A549 (cell line): ENCODE measurements around the gene POLR2B. TPM values are rescaled to one million over a fixed set of nuclear protein-coding genes. Genes with fewer than 3 reads are reported as not detected.

Experiments used
- ATAC-seq, 2 experiments: fragments of 200-7000 bp in 1 of 2; fragments of >200 bp in 1 of 2; cut with Nextera tagmentation in 1 of 2; cut with Tn5 transposase in 1 of 2; 3 replicates each; pipeline versions ENCODE4 v1.8.0 to v1.9.1; 2018 to 2020; ENCODE audit warnings: mild to moderate bottlenecking in 1 of 2, moderate library complexity in 1 of 2
- CTCF ChIA-PET: fragments of 300-600 bp; sonication (Branson Sonifier 250); formaldehyde crosslinking; extraction: SDS; loops from one replicate; lab custom pipeline; 2021; ENCODE audit warnings: antibody characterized with exemption, inconsistent platforms; lab: Yijun Ruan, JAX
- POLR2A ChIA-PET: fragments of 350-600 bp; formaldehyde crosslinking; extraction: SDS; loops from one replicate; lab custom pipeline; 2021; ENCODE audit warnings: antibody characterized with exemption, inconsistent platforms; lab: Yijun Ruan, JAX
- DNase-seq, 2 experiments: peaks; one replicate each; pipeline versions ENCODE4 v3.0.0 to v3.0.0-alpha.2; 2011 to 2016; ENCODE audit warnings: low read depth in 1 of 2, low spot score in 1 of 2
- FAIRE-seq: peaks from 2 replicates; lab custom pipeline; 2011; peaks lifted over from hg19 to GRCh38; lab: Jason Lieb, UNC
- H3K27ac ChIP-seq, 2 experiments: fragments of >200 bp; sonication (Bioruptor Twin); formaldehyde crosslinking; 3 replicates each; pipeline ENCODE4 v1.5.1; 2016 to 2017
- H3K4me1 ChIP-seq: fragments of >200 bp; sonication (Bioruptor Twin); formaldehyde crosslinking; 3 replicates; pipeline ENCODE4 v1.6.1; 2016
- H3K4me2 ChIP-seq: fragments of >200 bp; sonication (Bioruptor Twin); formaldehyde crosslinking; 3 replicates; pipeline ENCODE4 v1.6.1; 2016
- H3K4me3 ChIP-seq: fragments of >200 bp; sonication (Bioruptor Twin); formaldehyde crosslinking; 3 replicates; pipeline ENCODE4 v1.5.1; 2016
- H3K9me3 ChIP-seq: fragments of >200 bp; sonication (Bioruptor Twin); formaldehyde crosslinking; 3 replicates; pipeline ENCODE4 v1.6.1; 2016
- ATOH8 ChIP-seq: fragments of 250-450 bp; sonication (Bioruptor Pico); IDR thresholded peaks from 2 replicates; pipeline ENCODE4 v1.5.0; 2020; ENCODE audit warnings: low read depth, mild to moderate bottlenecking, moderate library complexity
- BHLHE40 ChIP-seq: IDR thresholded peaks from 2 replicates; pipeline ENCODE4 v1.6.1; 2012; ENCODE audit warnings: low read depth, low read length, inconsistent platforms
- FOSB ChIP-seq: fragments of 250-450 bp; sonication (Bioruptor Pico); IDR thresholded peaks from 2 replicates; pipeline ENCODE4 v1.5.0; 2020; ENCODE audit warnings: mild to moderate bottlenecking, moderate library complexity
- FOXS1 ChIP-seq: fragments of 250-450 bp; sonication (Bioruptor Pico); IDR thresholded peaks from 2 replicates; pipeline ENCODE4 v1.5.0; 2020; ENCODE audit warnings: mild to moderate bottlenecking, moderate library complexity
- KDM1A ChIP-seq: fragments of 200-600 bp; sonication (generic); IDR thresholded peaks from 2 replicates; pipeline ENCODE4 v1.6.1; 2016; ENCODE audit warnings: low read depth, mild to moderate bottlenecking
- NR3C1 ChIP-seq: fragments of >200 bp; sonication (Bioruptor Twin); formaldehyde crosslinking; IDR thresholded peaks from 3 replicates; pipeline ENCODE4 v1.6.1; 2017
- RAD21 ChIP-seq, 2 experiments: fragments of >200 bp in 1 of 2; sonication (Bioruptor Twin) in 1 of 2; formaldehyde crosslinking in 1 of 2; IDR thresholded peaks in 1 of 2; conservative IDR thresholded peaks in 1 of 2; 2 replicates in 1 of 2; 3 replicates in 1 of 2; pipeline ENCODE4 v1.6.1; 2012 to 2018; ENCODE audit warnings: inconsistent platforms in 1 of 2
- ZNF302 ChIP-seq: fragments of 250-450 bp; sonication (Bioruptor Pico); IDR thresholded peaks from 2 replicates; pipeline ENCODE4 v1.9.0; 2021; ENCODE audit warnings: inconsistent platforms, mild to moderate bottlenecking, moderate library complexity
- ZSCAN20 ChIP-seq: fragments of 250-450 bp; sonication (Bioruptor Pico); IDR thresholded peaks from 2 replicates; pipeline ENCODE4 v1.8.0; 2022; ENCODE audit warnings: mild to moderate bottlenecking, moderate library complexity
- WGBS: methylation state at CpG from one replicate; pipeline ENCODE4 v1.1.6; 2017; ENCODE audit errors: missing lambda C conversion rate; 5-methylcytosine and 5-hydroxymethylcytosine counted together
- polyA plus RNA-seq, 4 experiments: library from polyadenylated mRNA; depleted of rRNA in 3 of 4; stranded (reverse); fragments of >200 nt; fragmentation: RNase III in 1 of 4; extraction: RNeasy Plus Mini Kit Qiagen cat#74134 plus additional on column Dnase treatment in 1 of 4; gene quantifications; 2 replicates in 3 of 4; 3 replicates in 1 of 4; pipeline ENCODE4 v1.2.3, GENCODE V29; 2011 to 2017
- TF ChIP-seq, protein P1 (sequence below): fragments of >200 bp; sonication (Bioruptor Twin); formaldehyde crosslinking; IDR thresholded peaks from 2 replicates; pipeline ENCODE4 v1.6.1; 2016
- TF ChIP-seq, protein P2 (sequence below): IDR thresholded peaks from 2 replicates; pipeline ENCODE4 v1.6.1; 2012; ENCODE audit warnings: low read depth, borderline replicate concordance
- TF ChIP-seq, protein P3 (sequence below): fragments of 200-600 bp; sonication (generic); IDR thresholded peaks from 2 replicates; pipeline ENCODE4 v1.6.1; 2016; ENCODE audit warnings: antibody characterized with exemption, mild to moderate bottlenecking, moderate library complexity
- TF ChIP-seq, protein P4 (sequence below): fragments of 450-650 bp; IDR thresholded peaks from 2 replicates; pipeline ENCODE4 v1.6.1; 2014; ENCODE audit warnings: antibody characterized with exemption

Gene POLR2B
- polyA plus RNA-seq, 2 of the 4 experiments (the other 2 are of a cell fraction): 82.2 to 138 TPM

DNA sequence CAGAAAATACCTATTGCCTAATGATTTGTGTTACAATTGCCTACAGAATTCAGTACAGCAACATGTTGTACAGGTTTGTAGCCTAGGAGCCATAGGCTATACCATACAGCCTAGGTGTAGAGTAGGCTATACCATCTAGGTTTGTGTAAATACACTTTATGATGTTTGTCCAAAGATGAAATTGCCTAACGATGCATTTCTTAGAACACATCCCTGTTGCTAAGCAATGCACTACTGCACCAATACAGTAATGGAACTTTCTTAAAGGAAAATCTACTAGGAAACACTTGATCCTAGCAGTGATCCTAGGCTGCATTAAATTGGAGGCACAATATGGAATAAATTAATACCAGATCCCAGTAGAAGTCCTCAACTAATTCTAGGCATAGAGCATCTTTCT lies 19.6 kb upstream of the POLR2B start:
- no peak for TF ChIP-seq RAD21 (conservative IDR thresholded peaks at IDR 0.05 in 1 of 2, IDR thresholded peaks at IDR 0.05 in 1 of 2)
- no peak overlapping the region for H3K4me2 ChIP-seq
- H3K27ac ChIP-seq: no peak overlapping the region
- no peak overlapping the region for H3K4me3 ChIP-seq
- no peak for DNase-seq
- ChIA-PET POLR2A (no interaction called here), CTCF (interaction anchor here (0.8 to 1.4 kb wide), 2 partner anchors 18 to 93 kb away, joined by 3 to 4 read pairs; no protein-coding TSS in a partner anchor)
- no peaks in the 10 kb centered on the region for H3K9me3 ChIP-seq
- 50% methylated on average over 1 of the region's 1 CpG for WGBS
- FAIRE-seq: no peak
- no peak for ATAC-seq
- no peaks in the 10 kb centered on the region for H3K4me1 ChIP-seq

- no peak overlapping the region for H3K4me2 ChIP-seq
- H3K9me3 ChIP-seq: no peaks in the 10 kb centered on the region
- H3K27ac ChIP-seq: no peak overlapping the region
- DNase-seq: no peak
- no peak for FAIRE-seq
- CTCF ChIA-PET: interaction anchor here (0.6 to 2.2 kb wide), 6 partner anchors 9 to 943 kb away, joined by 3 to 6 read pairs (median 3); no protein-coding TSS in a partner anchor
- H3K4me3 ChIP-seq: no peak overlapping the region
- 94% methylated on average over 2 of the region's 2 CpGs for WGBS
- ATAC-seq: no peak
- TF ChIP-seq FOXS1 (CRISPR knock-in tag) (no peak), ATOH8 (no peak), FOSB (CRISPR knock-in tag) (no peak), ZSCAN20 (CRISPR knock-in tag) (no peak), ZNF302 (no peak), KDM1A (no peak), BHLHE40 (no peak), NR3C1 (no peak)
- TF ChIP-seq, protein P1, sequence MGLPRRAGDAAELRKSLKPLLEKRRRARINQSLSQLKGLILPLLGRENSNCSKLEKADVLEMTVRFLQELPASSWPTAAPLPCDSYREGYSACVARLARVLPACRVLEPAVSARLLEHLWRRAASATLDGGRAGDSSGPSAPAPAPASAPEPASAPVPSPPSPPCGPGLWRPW: no peak
- TF ChIP-seq, protein P2, sequence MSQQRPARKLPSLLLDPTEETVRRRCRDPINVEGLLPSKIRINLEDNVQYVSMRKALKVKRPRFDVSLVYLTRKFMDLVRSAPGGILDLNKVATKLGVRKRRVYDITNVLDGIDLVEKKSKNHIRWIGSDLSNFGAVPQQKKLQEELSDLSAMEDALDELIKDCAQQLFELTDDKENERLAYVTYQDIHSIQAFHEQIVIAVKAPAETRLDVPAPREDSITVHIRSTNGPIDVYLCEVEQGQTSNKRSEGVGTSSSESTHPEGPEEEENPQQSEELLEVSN: no peak
- TF ChIP-seq, protein P3, sequence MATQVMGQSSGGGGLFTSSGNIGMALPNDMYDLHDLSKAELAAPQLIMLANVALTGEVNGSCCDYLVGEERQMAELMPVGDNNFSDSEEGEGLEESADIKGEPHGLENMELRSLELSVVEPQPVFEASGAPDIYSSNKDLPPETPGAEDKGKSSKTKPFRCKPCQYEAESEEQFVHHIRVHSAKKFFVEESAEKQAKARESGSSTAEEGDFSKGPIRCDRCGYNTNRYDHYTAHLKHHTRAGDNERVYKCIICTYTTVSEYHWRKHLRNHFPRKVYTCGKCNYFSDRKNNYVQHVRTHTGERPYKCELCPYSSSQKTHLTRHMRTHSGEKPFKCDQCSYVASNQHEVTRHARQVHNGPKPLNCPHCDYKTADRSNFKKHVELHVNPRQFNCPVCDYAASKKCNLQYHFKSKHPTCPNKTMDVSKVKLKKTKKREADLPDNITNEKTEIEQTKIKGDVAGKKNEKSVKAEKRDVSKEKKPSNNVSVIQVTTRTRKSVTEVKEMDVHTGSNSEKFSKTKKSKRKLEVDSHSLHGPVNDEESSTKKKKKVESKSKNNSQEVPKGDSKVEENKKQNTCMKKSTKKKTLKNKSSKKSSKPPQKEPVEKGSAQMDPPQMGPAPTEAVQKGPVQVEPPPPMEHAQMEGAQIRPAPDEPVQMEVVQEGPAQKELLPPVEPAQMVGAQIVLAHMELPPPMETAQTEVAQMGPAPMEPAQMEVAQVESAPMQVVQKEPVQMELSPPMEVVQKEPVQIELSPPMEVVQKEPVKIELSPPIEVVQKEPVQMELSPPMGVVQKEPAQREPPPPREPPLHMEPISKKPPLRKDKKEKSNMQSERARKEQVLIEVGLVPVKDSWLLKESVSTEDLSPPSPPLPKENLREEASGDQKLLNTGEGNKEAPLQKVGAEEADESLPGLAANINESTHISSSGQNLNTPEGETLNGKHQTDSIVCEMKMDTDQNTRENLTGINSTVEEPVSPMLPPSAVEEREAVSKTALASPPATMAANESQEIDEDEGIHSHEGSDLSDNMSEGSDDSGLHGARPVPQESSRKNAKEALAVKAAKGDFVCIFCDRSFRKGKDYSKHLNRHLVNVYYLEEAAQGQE: no peak
- POLR2A ChIA-PET: no interaction called here
- no peaks in the 10 kb centered on the region for H3K4me1 ChIP-seq
Observed at GRCh38 chr4:56961107-56961500, 17.6 kb upstream of the POLR2B start.

DNA sequence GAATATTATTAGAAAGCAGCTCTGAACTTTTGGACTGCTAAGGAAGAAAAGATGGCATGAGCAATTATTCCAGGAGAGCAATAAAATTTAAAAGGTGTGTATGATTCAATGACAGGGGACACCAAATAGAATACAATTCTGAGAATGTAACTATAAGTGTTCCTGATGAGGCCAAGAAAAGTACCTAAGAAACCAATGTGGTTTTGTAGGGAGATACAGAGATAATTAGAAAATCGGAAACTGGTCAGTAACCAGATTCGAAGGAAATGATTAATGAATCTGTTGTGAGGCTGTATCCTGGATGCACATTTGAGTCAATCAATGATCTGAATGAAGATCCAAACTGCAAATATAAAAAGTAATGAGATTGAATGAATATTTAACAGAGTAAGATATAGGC lies 7.3 kb upstream of the POLR2B start:
- ATAC-seq (no peak), DNase-seq (no peak), FAIRE-seq (no peak)
- ChIA-PET POLR2A (no interaction called here), CTCF (no interaction called here)
- no peaks in the 10 kb centered on the region for H3K9me3 ChIP-seq
- H3K4me3 ChIP-seq: no peak overlapping the region
- WGBS: 65% methylated on average over 2 of the region's 2 CpGs
- H3K27ac ChIP-seq: no peak overlapping the region
- H3K4me2 ChIP-seq: no peak overlapping the region
- H3K4me1 ChIP-seq: peaks cover 4% of the 10 kb centered on the region; the same call in 2 of the 3 replicates
- TF ChIP-seq, protein P4, sequence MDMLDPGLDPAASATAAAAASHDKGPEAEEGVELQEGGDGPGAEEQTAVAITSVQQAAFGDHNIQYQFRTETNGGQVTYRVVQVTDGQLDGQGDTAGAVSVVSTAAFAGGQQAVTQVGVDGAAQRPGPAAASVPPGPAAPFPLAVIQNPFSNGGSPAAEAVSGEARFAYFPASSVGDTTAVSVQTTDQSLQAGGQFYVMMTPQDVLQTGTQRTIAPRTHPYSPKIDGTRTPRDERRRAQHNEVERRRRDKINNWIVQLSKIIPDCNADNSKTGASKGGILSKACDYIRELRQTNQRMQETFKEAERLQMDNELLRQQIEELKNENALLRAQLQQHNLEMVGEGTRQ: no peak
